Endothelial cell of umbilical vein (primary cell): Measurements from ENCODE around the gene ZNF775.

Experiments used
- CTCF ChIP-seq, 2 donors: IDR thresholded peaks; 1 replicate in 1 of 2; 2 replicates in 1 of 2; pipeline ENCODE4 v1.5.1; 2011; ENCODE audit warnings: low read length in 2 of 2, mild to moderate bottlenecking in 2 of 2, moderate library complexity in 2 of 2, control low read depth in 1 of 2, inconsistent platforms in 1 of 2, low read depth in 1 of 2; ENCODE audit not compliant: insufficient read depth in 1 of 2; ENCODE audit errors: extremely low read depth in 1 of 2
- EZH2 ChIP-seq: IDR thresholded peaks from 2 replicates; pipeline ENCODE4 v1.6.1; 2012; ENCODE audit warnings: borderline replicate concordance, low read depth, mild to moderate bottlenecking, moderate library complexity, low read length, inconsistent platforms; ENCODE audit not compliant: severe bottlenecking
- FOS ChIP-seq: IDR thresholded peaks from 2 replicates; pipeline ENCODE4 v1.6.1; 2011; ENCODE audit warnings: mild to moderate bottlenecking, low read length, moderate library complexity, borderline replicate concordance; ENCODE audit not compliant: insufficient read depth
- MAX ChIP-seq: IDR thresholded peaks from 2 replicates; pipeline ENCODE4 v1.6.1; 2011; ENCODE audit not compliant: insufficient read depth, insufficient read length
- MYC ChIP-seq: IDR thresholded peaks from one replicate; pipeline ENCODE4 v1.6.1; 2011; ENCODE audit warnings: mild to moderate bottlenecking, low read depth, low read length
- POLR2A ChIP-seq: IDR thresholded peaks from 2 replicates; pipeline ENCODE4 v1.6.1; 2012; ENCODE audit warnings: low read depth, mild to moderate bottlenecking, control low read depth, low read length
- POLR2AphosphoS5 ChIP-seq: IDR thresholded peaks from 2 replicates; pipeline ENCODE4 v1.6.1; 2012; ENCODE audit warnings: low read depth, mild to moderate bottlenecking, control low read depth, low read length, moderate library complexity; ENCODE audit not compliant: insufficient read depth

GRCh38 chr7:150339409-150339809 is 39.7 kb upstream of the ZNF775 start:
- no peak for TF ChIP-seq POLR2A
- no peak for TF ChIP-seq CTCF (IDR thresholded peaks at IDR 0.05; ENCODE audit: extremely low read depth in 1 of 2, insufficient read depth in 1 of 2, low read depth in 1 of 2, low read length in 2 of 2)
- TF ChIP-seq MAX, result no peak
- no peak for TF ChIP-seq POLR2AphosphoS5
- TF ChIP-seq EZH2, result no peak
- no peak for TF ChIP-seq MYC
- no peak for TF ChIP-seq FOS
